ENCODE measurements around the gene GCNA. TPM values are rescaled to one million over a fixed set of nuclear protein-coding genes. Genes with fewer than 3 reads are reported as not detected.

GCNA gene, protein sequence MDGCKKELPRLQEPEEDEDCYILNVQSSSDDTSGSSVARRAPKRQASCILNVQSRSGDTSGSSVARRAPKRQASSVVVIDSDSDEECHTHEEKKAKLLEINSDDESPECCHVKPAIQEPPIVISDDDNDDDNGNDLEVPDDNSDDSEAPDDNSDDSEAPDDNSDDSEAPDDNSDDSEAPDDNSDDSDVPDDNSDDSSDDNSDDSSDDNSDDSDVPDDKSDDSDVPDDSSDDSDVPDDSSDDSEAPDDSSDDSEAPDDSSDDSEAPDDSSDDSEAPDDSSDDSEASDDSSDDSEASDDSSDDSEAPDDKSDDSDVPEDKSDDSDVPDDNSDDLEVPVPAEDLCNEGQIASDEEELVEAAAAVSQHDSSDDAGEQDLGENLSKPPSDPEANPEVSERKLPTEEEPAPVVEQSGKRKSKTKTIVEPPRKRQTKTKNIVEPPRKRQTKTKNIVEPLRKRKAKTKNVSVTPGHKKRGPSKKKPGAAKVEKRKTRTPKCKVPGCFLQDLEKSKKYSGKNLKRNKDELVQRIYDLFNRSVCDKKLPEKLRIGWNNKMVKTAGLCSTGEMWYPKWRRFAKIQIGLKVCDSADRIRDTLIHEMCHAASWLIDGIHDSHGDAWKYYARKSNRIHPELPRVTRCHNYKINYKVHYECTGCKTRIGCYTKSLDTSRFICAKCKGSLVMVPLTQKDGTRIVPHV
- total RNA-seq (2022) (3.4 and 3.8 TPM in 2 replicates), Bru-seq, nascent RNA (percentile 74 among the genes with signal in this experiment), BruChase-seq, experiment 1, labeled RNA remaining after a 6-hour chase (percentile 85 among the genes with signal in this experiment), BruChase-seq, experiment 2, labeled RNA remaining after a 2-hour chase (percentile 81 among the genes with signal in this experiment)
- long read RNA-seq: 0 reads

DNA sequence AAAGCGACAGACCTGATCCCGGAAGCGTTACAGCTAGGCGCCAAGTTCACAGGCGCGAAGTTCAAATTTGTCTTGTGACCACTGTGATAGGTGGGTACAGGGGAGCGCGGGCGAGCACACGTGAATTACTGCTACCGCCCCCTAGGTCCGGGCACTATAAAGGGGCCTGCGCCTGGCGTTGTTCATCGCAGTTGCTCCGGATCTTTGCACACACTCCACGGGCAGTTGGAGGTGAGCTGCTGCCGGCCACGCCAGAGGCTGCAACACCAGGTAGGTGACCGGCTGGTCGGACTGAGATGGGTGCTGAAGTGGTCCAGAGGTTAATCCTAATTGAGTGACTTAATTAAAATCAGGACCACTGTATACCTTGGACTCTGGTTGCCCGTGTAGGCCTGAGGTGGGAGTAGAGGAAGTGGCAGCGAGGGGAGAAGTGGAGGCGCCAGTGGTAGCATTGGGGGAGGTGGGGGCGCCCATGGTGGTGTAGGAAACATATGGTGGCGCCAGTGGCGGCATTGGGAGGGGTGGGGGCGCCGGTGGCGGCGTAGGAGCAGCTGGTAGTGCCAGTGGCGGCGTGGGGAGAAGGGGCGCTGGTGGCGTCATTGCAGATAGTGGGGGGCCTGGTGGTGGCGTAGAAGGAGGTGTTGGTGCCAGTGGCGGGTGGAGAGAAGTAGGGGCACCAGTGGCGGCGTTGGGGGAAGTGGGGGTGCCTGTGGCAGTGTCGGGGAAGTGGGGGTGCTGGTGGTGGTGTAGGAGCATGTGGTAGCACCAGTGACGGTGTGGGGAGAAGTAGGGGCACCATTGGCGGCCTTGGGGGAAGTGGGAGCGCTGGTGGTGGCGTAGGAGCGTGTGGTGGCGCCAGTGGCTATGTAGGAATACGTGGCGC, at the start of gene GCNA:
Gene GCNA, plus strand, starts transcription at position 185 of the 883 bp plus-strand sequence. CDS start 2,385 bp downstream, outside the sequence.
- Mint-ChIP-seq H3K4me1 (ENCODE audit: insufficient read depth, unreplicated experiment) (no peaks in the 10 kb centered on the region), H3K9me3 (ENCODE audit: unreplicated experiment) (no peaks in the 10 kb centered on the region), H3K27me3 (ENCODE audit: insufficient read depth, unreplicated experiment) (peaks cover 38% of the 10 kb centered on the region), H3K4me3 (ENCODE audit: unreplicated experiment) (no peak within 1 kb of the TSS), H3K27ac (ENCODE audit: low read depth, unreplicated experiment) (no peak within 1 kb of the TSS), H3K36me3 (ENCODE audit: insufficient read depth, unreplicated experiment) (peaks cover 57% of the 10 kb centered on the region)
- ChIA-PET CTCF (no interaction called here), POLR2A (no interaction called here)
- no TSS peak for BruUV-seq (replicated peaks)
- TF ChIP-seq, protein P1, sequence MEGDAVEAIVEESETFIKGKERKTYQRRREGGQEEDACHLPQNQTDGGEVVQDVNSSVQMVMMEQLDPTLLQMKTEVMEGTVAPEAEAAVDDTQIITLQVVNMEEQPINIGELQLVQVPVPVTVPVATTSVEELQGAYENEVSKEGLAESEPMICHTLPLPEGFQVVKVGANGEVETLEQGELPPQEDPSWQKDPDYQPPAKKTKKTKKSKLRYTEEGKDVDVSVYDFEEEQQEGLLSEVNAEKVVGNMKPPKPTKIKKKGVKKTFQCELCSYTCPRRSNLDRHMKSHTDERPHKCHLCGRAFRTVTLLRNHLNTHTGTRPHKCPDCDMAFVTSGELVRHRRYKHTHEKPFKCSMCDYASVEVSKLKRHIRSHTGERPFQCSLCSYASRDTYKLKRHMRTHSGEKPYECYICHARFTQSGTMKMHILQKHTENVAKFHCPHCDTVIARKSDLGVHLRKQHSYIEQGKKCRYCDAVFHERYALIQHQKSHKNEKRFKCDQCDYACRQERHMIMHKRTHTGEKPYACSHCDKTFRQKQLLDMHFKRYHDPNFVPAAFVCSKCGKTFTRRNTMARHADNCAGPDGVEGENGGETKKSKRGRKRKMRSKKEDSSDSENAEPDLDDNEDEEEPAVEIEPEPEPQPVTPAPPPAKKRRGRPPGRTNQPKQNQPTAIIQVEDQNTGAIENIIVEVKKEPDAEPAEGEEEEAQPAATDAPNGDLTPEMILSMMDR (IDR thresholded peaks at IDR 0.05; ENCODE audit: unreplicated experiment): no peak
- intact Hi-C loops (cut with micrococcal nuclease): no loop called here
- DNase-seq (ENCODE audit: unreplicated experiment): no peak

DNA sequence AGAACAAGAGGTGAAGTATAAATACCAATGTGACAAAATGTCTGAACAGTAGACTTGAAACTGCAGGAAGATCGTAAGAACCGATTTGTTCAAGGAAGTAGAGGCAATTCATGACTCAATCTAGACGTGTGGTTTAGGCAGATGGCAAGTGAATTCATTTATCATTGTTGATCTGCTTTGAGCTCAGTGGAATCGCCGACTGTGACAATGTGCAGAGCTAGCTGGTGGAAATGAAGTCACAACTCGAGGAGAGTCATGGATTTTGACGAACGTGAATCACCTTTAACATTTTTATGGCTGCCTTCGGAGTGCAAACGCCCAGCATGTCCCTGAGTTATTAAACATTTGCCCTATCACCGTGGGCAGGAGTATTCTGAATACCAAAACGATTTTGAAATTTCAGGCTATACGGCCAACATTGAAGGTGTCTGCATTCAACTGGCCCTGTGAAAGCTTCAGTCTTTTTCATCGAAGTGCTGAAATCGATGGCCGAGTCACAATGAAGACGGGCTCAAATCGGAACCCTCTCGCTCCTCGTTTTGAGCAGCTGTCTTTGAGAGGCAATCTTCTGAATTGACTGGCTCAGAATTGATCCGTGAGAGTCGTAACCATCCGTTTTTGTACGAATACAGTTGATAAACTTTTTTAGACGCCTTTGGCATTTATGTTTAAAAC, 46.0 kb upstream of the GCNA start:
- TF ChIP-seq, protein P1 (IDR thresholded peaks at IDR 0.05; ENCODE audit: unreplicated experiment): no peak
- H3K4me3 Mint-ChIP-seq (ENCODE audit: unreplicated experiment): peak overlapping the region; percentile 100
- H3K4me1 Mint-ChIP-seq (ENCODE audit: insufficient read depth, unreplicated experiment): no peaks in the 10 kb centered on the region
- DNase-seq (ENCODE audit: unreplicated experiment): peak; percentile 39
- no peaks in the 10 kb centered on the region for H3K9me3 Mint-ChIP-seq (ENCODE audit: unreplicated experiment)
- intact Hi-C loops (cut with micrococcal nuclease): no loop called here
- CTCF ChIA-PET: interaction anchor here (0.8 to 1.1 kb wide), 3 partner anchors 9 to 22 kb away, joined by 3 to 4 read pairs (median 3); no protein-coding TSS in a partner anchor
- H3K27ac Mint-ChIP-seq (ENCODE audit: low read depth, unreplicated experiment): peak overlapping the region; percentile 93
- POLR2A ChIA-PET: interaction anchor here (0.6 to 6.2 kb wide), 13 partner anchors 12 to 1394 kb away, joined by 3 to 171 read pairs (median 7); partner anchors contain the start of genes NONO and TAF1
- H3K36me3 Mint-ChIP-seq (ENCODE audit: insufficient read depth, unreplicated experiment): no peaks in the 10 kb centered on the region
- H3K27me3 Mint-ChIP-seq (ENCODE audit: insufficient read depth, unreplicated experiment): no peaks in the 10 kb centered on the region
- BruUV-seq (replicated peaks): TSS peak; percentile 92

DNA sequence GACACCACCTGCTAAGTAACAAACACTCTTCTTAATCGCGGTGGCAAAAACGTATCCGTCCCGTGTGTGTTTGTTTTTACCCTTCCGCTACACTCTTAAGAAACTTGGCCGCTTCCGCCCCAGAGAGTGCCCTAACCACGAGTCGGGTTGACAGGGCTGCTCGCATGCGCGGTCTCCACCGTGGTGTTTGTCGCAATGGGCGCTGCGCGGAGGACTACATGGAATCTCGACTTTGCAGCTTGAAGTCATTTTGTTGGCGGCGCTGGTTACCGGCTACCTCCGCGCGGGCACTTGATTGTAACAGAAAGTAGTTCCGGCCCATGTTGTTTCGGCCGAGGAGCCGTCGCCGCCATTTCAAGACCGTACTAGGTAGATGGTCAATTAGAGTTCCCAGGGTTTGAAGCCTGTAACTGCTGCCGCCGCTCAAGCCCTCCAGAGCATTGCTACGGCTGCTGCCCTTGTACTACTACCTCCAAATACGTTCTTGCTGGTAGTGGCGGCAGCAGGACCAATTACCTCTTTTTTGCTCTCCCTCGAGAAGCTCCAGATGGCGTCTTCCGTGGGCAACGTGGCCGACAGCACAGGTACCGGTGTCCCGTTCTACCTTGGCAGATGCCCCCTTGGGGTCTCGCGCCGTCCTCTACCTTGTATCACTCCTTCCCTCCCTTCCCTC, 45.3 kb upstream of the GCNA start, which contains the start of gene OGT:
Gene OGT, plus strand, starts transcription at position 352 of the 673 bp plus-strand sequence. Its CDS starts 196 bp downstream, at position 548.
- POLR2A ChIA-PET: interaction anchor here (0.6 to 6.2 kb wide), 15 partner anchors 9 to 1395 kb away, joined by 3 to 171 read pairs (median 5); partner anchors contain the start of genes NONO and TAF1
- no peaks in the 10 kb centered on the region for H3K36me3 Mint-ChIP-seq (ENCODE audit: insufficient read depth, unreplicated experiment)
- intact Hi-C loops (cut with micrococcal nuclease): no loop called here
- H3K27me3 Mint-ChIP-seq (ENCODE audit: insufficient read depth, unreplicated experiment): no peaks in the 10 kb centered on the region
- no peaks in the 10 kb centered on the region for H3K4me1 Mint-ChIP-seq (ENCODE audit: insufficient read depth, unreplicated experiment)
- TF ChIP-seq, protein P1 (IDR thresholded peaks at IDR 0.05; ENCODE audit: unreplicated experiment): no peak
- peak; percentile 91 for DNase-seq (ENCODE audit: unreplicated experiment)
- H3K27ac Mint-ChIP-seq (ENCODE audit: low read depth, unreplicated experiment): peak within 1 kb of the TSS; percentile 93
- peak within 1 kb of the TSS; percentile 100 for H3K4me3 Mint-ChIP-seq (ENCODE audit: unreplicated experiment)
- BruUV-seq (replicated peaks): no TSS peak
- no peaks in the 10 kb centered on the region for H3K9me3 Mint-ChIP-seq (ENCODE audit: unreplicated experiment)
- CTCF ChIA-PET: interaction anchor here (0.8 to 1.1 kb wide), 2 partner anchors 9 to 16 kb away, joined by 3 read pairs; no protein-coding TSS in a partner anchor

Measured in MCF 10A (cell line).